GM18951 (cell line): ENCODE results near the gene MPI.

Experiments used
- POLR2A ChIP-seq: IDR thresholded peaks from 4 replicates; pipeline ENCODE4 v1.6.1; 2011; ENCODE audit warnings: mild to moderate bottlenecking; ENCODE audit not compliant: insufficient read length, insufficient read depth; ENCODE audit errors: extremely low read depth
- in situ Hi-C: fragments of 300-500 bp; cut with MboI; formaldehyde crosslinking; loops from one replicate; pipeline ENCODE4 v1.12.0; 2022; ENCODE audit warnings: low sequenced_read_pairs, mixed read lengths, inconsistent platforms; ENCODE audit not compliant: unreplicated experiment

MPI gene

GRCh38 chr15:74937590-74938371, 47.9 kb downstream of the MPI start, which contains the start of gene COX5A:
COX5A (minus strand) TSS chr15:74938073; CDS start chr15:74938014, 59 bp downstream.
- TF ChIP-seq POLR2A, result peak; percentile 94
- in situ Hi-C loops, result loop anchor here (25.0 kb wide), 1 partner anchor 300 kb away; no protein-coding TSS in a partner anchor

GRCh38 chr15:74950078-74950908, 60.5 kb downstream of the MPI start:
- in situ Hi-C loops, result no loop called here
- TF ChIP-seq POLR2A, result no peak

DNA sequence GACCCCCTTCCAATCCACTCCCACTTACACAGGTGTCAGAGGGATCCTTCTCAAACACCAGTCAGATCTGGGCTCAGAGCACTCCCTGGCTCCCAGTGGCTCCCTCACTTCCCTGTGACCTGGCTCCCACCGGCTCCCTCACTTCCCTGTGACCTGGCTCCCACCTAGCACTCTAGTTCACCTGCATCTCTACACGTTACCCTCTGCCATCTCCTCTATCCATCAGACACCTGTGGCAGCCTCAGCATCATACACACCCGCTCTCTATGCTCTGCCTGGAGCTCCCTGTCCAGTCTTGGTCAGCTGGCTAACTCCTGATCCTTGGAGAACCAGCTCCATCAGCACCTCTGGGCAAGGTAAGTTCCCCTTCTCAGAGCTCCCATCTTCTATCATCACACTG, 61.2 kb downstream of the MPI start:
- in situ Hi-C loops, result no loop called here
- no peak for TF ChIP-seq POLR2A
